ENCODE measurements around the gene PDE8A. TPM values are rescaled to one million over a fixed set of nuclear protein-coding genes. Genes with fewer than 3 reads are reported as not detected.

PDE8A gene
- total RNA-seq, 3 donors from 2014 or later: 45.1 to 60.5 (median 58.3) TPM

GRCh38 chr15:85150130-85150480 lies 168.4 kb downstream of the PDE8A start:
- TF ChIP-seq POLR2AphosphoS5 (IDR thresholded peaks at IDR 0.05): no peak
- no peak for TF ChIP-seq POLR2A (IDR thresholded peaks at IDR 0.05)
- no peak for TF ChIP-seq CTCF (IDR thresholded peaks at IDR 0.05)
- Histone ChIP-seq H3K27me3 (no peaks in the 10 kb centered on the region), H3K27ac (no peak overlapping the region), H3K9me3 (no peaks in the 10 kb centered on the region), H3K4me1 (no peaks in the 10 kb centered on the region), H3K4me3 (no peak overlapping the region), H3K36me3 (no peaks in the 10 kb centered on the region)
- intact Hi-C loops (cut with DNase I; ENCODE audit: low total_unique reads): no loop called here
- no peak for DNase-seq (ENCODE audit: low spot score in 2 of 2)

- DNase-seq (ENCODE audit: low spot score in 2 of 2): no peak
- H3K27me3 ChIP-seq: no peaks in the 10 kb centered on the region
- no peak overlapping the region for H3K27ac ChIP-seq
- intact Hi-C loops (cut with DNase I; ENCODE audit: low total_unique reads): no loop called here
- no peaks in the 10 kb centered on the region for H3K4me1 ChIP-seq
- H3K4me3 ChIP-seq: no peak overlapping the region
- no peaks in the 10 kb centered on the region for H3K9me3 ChIP-seq
- H3K36me3 ChIP-seq: no peaks in the 10 kb centered on the region
- TF ChIP-seq POLR2A (IDR thresholded peaks at IDR 0.05) (no peak), CTCF (IDR thresholded peaks at IDR 0.05) (no peak)
Observed at GRCh38 chr15:85151145-85151544, 169.5 kb downstream of the PDE8A start.

- H3K4me1 ChIP-seq: no peaks in the 10 kb centered on the region
Observed at GRCh38 chr15:85151861-85152260, 170.2 kb downstream of the PDE8A start.

GRCh38 chr15:85154061-85154460 lies 172.4 kb downstream of the PDE8A start:
- intact Hi-C loops (cut with DNase I; ENCODE audit: low total_unique reads): no loop called here
- H3K27ac ChIP-seq: no peak overlapping the region
- no peaks in the 10 kb centered on the region for H3K27me3 ChIP-seq
- DNase-seq (ENCODE audit: low spot score in 2 of 2): no peak
- no peaks in the 10 kb centered on the region for H3K36me3 ChIP-seq
- TF ChIP-seq CTCF (IDR thresholded peaks at IDR 0.05) (no peak), POLR2AphosphoS5 (IDR thresholded peaks at IDR 0.05) (no peak), POLR2A (IDR thresholded peaks at IDR 0.05) (no peak)
- no peak overlapping the region for H3K4me3 ChIP-seq
- no peaks in the 10 kb centered on the region for H3K4me1 ChIP-seq
- H3K9me3 ChIP-seq: no peaks in the 10 kb centered on the region

More at GRCh38 chr15:85151861-85152260, 170.2 kb downstream of the PDE8A start:
- TF ChIP-seq POLR2AphosphoS5 (IDR thresholded peaks at IDR 0.05): no peak
- TF ChIP-seq POLR2A (IDR thresholded peaks at IDR 0.05): no peak
- no peak for TF ChIP-seq CTCF (IDR thresholded peaks at IDR 0.05)
- H3K36me3 ChIP-seq: no peaks in the 10 kb centered on the region
- H3K9me3 ChIP-seq: no peaks in the 10 kb centered on the region
- DNase-seq (ENCODE audit: low spot score in 2 of 2): no peak
- no peak overlapping the region for H3K4me3 ChIP-seq
- intact Hi-C loops (cut with DNase I; ENCODE audit: low total_unique reads): no loop called here
- no peak overlapping the region for H3K27ac ChIP-seq
- H3K27me3 ChIP-seq: no peaks in the 10 kb centered on the region

- H3K27ac ChIP-seq: no peak overlapping the region
- DNase-seq (ENCODE audit: low spot score in 2 of 2): no peak
- no peak overlapping the region for H3K4me3 ChIP-seq
- no peak for TF ChIP-seq POLR2AphosphoS5 (IDR thresholded peaks at IDR 0.05)
- no peak for TF ChIP-seq POLR2A (IDR thresholded peaks at IDR 0.05)
- TF ChIP-seq CTCF (IDR thresholded peaks at IDR 0.05): no peak
- H3K27me3 ChIP-seq: no peaks in the 10 kb centered on the region
- no peaks in the 10 kb centered on the region for H3K4me1 ChIP-seq
- intact Hi-C loops (cut with DNase I; ENCODE audit: low total_unique reads): no loop called here
- H3K36me3 ChIP-seq: no peaks in the 10 kb centered on the region
- H3K9me3 ChIP-seq: no peaks in the 10 kb centered on the region
Observed at GRCh38 chr15:85155360-85155759, 173.7 kb downstream of the PDE8A start.

Measured in breast epithelium (tissue), 4 donors.